ENCODE measurements around the gene KCTD5.

The KCTD5 gene

DNA sequence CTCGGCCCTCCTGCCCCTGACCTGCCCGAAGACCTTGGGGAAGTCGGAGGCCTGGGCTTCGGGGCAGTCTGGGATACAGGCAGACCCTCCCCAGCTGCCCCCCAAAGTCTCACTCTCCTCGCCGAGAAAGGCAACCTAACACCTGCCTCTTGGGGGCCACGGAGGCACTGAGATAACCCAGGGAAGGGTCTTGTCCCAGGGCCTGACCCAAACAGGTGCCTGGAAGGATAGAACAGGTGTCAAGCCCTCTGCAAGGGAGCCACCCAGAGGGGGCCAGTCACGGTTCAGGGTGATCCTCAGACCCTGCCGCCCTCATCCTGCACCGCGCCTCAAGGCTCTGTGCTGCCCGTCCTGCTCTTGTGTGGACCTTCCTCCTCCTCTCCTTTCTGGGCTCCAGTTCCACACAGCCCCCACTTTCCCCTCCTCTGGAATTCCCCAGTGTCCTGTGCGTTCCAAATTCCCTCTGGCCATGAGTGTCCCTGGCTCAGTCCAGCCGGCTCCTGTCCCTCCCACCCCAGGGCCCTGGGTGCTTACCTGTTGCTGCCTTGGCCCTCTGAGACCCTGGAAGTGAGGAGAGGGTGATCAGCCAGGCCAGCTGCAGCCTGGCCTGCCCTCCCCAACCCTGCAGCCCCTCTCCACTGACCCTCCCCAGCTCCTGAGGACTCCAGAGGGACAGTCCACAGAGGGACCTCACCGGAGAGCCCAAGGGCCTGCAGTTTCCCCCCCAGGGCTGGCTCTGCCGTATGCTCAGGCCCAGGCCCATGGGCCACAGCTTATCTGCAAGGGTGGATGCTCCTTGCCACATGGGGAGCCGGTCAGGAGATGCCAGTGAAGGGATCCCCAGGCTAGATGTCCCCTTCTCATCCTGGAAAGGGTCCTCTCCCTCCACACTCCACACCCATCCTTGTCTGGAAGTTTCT is 33.9 kb downstream of the KCTD5 start:
- peak overlapping the region; percentile 57 for H3K27ac ChIP-seq (ENCODE audit: low read length)
- no peaks in the 10 kb centered on the region for H3K79me2 ChIP-seq (ENCODE audit: insufficient read depth, low read length)
- H3K4me2 ChIP-seq (ENCODE audit: insufficient read depth, low read length): peak overlapping the region; percentile 84
- H3K4me3 ChIP-seq (ENCODE audit: low read depth in 1 of 2, low read length in 2 of 2): peak overlapping the region; percentile 3 to 57; a peak in 3 of 4 replicates
- H3K4me1 ChIP-seq (ENCODE audit: insufficient read depth, low read length): peaks cover 33% of the 10 kb centered on the region
- TF ChIP-seq, protein P1, sequence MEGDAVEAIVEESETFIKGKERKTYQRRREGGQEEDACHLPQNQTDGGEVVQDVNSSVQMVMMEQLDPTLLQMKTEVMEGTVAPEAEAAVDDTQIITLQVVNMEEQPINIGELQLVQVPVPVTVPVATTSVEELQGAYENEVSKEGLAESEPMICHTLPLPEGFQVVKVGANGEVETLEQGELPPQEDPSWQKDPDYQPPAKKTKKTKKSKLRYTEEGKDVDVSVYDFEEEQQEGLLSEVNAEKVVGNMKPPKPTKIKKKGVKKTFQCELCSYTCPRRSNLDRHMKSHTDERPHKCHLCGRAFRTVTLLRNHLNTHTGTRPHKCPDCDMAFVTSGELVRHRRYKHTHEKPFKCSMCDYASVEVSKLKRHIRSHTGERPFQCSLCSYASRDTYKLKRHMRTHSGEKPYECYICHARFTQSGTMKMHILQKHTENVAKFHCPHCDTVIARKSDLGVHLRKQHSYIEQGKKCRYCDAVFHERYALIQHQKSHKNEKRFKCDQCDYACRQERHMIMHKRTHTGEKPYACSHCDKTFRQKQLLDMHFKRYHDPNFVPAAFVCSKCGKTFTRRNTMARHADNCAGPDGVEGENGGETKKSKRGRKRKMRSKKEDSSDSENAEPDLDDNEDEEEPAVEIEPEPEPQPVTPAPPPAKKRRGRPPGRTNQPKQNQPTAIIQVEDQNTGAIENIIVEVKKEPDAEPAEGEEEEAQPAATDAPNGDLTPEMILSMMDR (IDR thresholded peaks at IDR 0.05; ENCODE audit: borderline replicate concordance, extremely low read depth, low read length, poor library complexity, severe bottlenecking): no peak
- no peak for TF ChIP-seq EZH2 (IDR thresholded peaks at IDR 0.05; ENCODE audit: borderline replicate concordance, low read depth, low read length, severe bottlenecking)
- ATAC-seq (ENCODE audit: insufficient read depth, low read depth) (no peak), DNase-seq (no peak)
- H3K36me3 ChIP-seq (ENCODE audit: insufficient read depth, low read length): no peaks in the 10 kb centered on the region
- H3K27me3 ChIP-seq (ENCODE audit: insufficient read depth, low read length, poor library complexity): no peaks in the 10 kb centered on the region
- H3K9ac ChIP-seq (ENCODE audit: low read depth, low read length): peak overlapping the region; percentile 53
- peaks cover 8% of the 10 kb centered on the region for H4K20me1 ChIP-seq (ENCODE audit: insufficient read depth, low read length)
- H2AFZ ChIP-seq (ENCODE audit: low read depth, low read length): peak overlapping the region; percentile 62; the same call in 1 of the 2 replicates
- H3K9me3 ChIP-seq (ENCODE audit: insufficient read depth, low read length, severe bottlenecking): no peaks in the 10 kb centered on the region

DNA sequence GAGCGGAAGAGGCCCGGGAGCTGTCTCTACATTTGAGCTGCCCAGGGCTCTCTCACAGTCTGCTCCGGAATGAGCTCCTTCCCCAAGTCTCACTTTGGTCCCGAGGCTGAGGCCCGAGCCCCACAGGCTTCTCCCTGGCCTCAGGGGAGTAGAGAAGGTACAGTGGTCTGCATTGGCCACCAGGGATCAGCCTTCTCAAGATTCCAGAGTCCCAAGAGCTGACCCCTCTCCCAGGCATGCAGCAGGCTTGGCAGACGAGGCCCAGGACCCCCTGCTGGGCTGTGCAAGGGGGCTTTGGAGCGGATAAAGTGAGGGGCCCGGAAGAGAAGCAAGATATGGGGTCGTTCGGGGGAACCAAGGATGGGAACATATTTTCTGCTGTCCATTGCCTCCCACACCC is 34.6 kb downstream of the KCTD5 start:
- H3K36me3 ChIP-seq (ENCODE audit: insufficient read depth, low read length): no peaks in the 10 kb centered on the region
- H3K9ac ChIP-seq (ENCODE audit: low read depth, low read length): 0 out of 2 replicates have a peak overlapping the region, but pooled peaks have one; percentile 53
- H3K4me2 ChIP-seq (ENCODE audit: insufficient read depth, low read length): no peak overlapping the region
- H3K27ac ChIP-seq (ENCODE audit: low read length): no peak overlapping the region
- ATAC-seq (ENCODE audit: insufficient read depth, low read depth) (no peak), DNase-seq (no peak)
- peaks cover 8% of the 10 kb centered on the region for H4K20me1 ChIP-seq (ENCODE audit: insufficient read depth, low read length)
- TF ChIP-seq, protein P1 (IDR thresholded peaks at IDR 0.05; ENCODE audit: borderline replicate concordance, extremely low read depth, low read length, poor library complexity, severe bottlenecking): no peak
- TF ChIP-seq EZH2 (IDR thresholded peaks at IDR 0.05; ENCODE audit: borderline replicate concordance, low read depth, low read length, severe bottlenecking): no peak
- no peaks in the 10 kb centered on the region for H3K79me2 ChIP-seq (ENCODE audit: insufficient read depth, low read length)
- no peak overlapping the region for H3K4me3 ChIP-seq (ENCODE audit: low read depth in 1 of 2, low read length in 2 of 2)
- H3K9me3 ChIP-seq (ENCODE audit: insufficient read depth, low read length, severe bottlenecking): no peaks in the 10 kb centered on the region
- no peak overlapping the region for H2AFZ ChIP-seq (ENCODE audit: low read depth, low read length)
- peaks cover 39% of the 10 kb centered on the region for H3K4me1 ChIP-seq (ENCODE audit: insufficient read depth, low read length)
- H3K27me3 ChIP-seq (ENCODE audit: insufficient read depth, low read length, poor library complexity): no peaks in the 10 kb centered on the region

GRCh38 chr16:2717383-2718263 is 35.3 kb downstream of the KCTD5 start:
- H3K4me3 ChIP-seq (ENCODE audit: low read depth in 1 of 2, low read length in 2 of 2): no peak overlapping the region
- TF ChIP-seq, protein P1 (IDR thresholded peaks at IDR 0.05; ENCODE audit: borderline replicate concordance, extremely low read depth, low read length, poor library complexity, severe bottlenecking): no peak
- TF ChIP-seq EZH2 (IDR thresholded peaks at IDR 0.05; ENCODE audit: borderline replicate concordance, low read depth, low read length, severe bottlenecking): no peak
- H3K27me3 ChIP-seq (ENCODE audit: insufficient read depth, low read length, poor library complexity): no peaks in the 10 kb centered on the region
- H3K79me2 ChIP-seq (ENCODE audit: insufficient read depth, low read length): no peaks in the 10 kb centered on the region
- no peaks in the 10 kb centered on the region for H3K36me3 ChIP-seq (ENCODE audit: insufficient read depth, low read length)
- no peak overlapping the region for H3K9ac ChIP-seq (ENCODE audit: low read depth, low read length)
- peaks cover 8% of the 10 kb centered on the region for H4K20me1 ChIP-seq (ENCODE audit: insufficient read depth, low read length)
- H2AFZ ChIP-seq (ENCODE audit: low read depth, low read length): no peak overlapping the region
- H3K4me1 ChIP-seq (ENCODE audit: insufficient read depth, low read length): peaks cover 42% of the 10 kb centered on the region
- no peaks in the 10 kb centered on the region for H3K9me3 ChIP-seq (ENCODE audit: insufficient read depth, low read length, severe bottlenecking)
- no peak overlapping the region; the same call in 1 of the 2 replicates for H3K4me2 ChIP-seq (ENCODE audit: insufficient read depth, low read length)
- no peak overlapping the region for H3K27ac ChIP-seq (ENCODE audit: low read length)
- no peak for DNase-seq
- no peak for ATAC-seq (ENCODE audit: insufficient read depth, low read depth)

Measured in DND-41 (cell line).